Activated T-cell treated with anti-CD3 and anti-CD28 coated beads for 48 hours (primary cell): Measurements from ENCODE around the gene RCOR1.
"Not testable (repeated sequence)": the region's sequence is repeated elsewhere in the genome, so short reads cannot be mapped to it uniquely, and the experiment has no call there.

ENCODE experiments used
- DNase-seq: peaks from one replicate; pipeline ENCODE4 v3.0.0-alpha.2; 2020; ENCODE audit warnings: low read depth

RCOR1 gene

GRCh38 chr14:102629808-102630350 lies 37.4 kb downstream of the RCOR1 start:
- DNase-seq, result no peak

- DNase-seq, result no peak
Measured at GRCh38 chr14:102630405-102630804, 38.0 kb downstream of the RCOR1 start.

- DNase-seq, result no peak
Measured at GRCh38 chr14:102630881-102631280, 38.4 kb downstream of the RCOR1 start.

- DNase-seq, result no peak
Measured at GRCh38 chr14:102633906-102634595, 41.6 kb downstream of the RCOR1 start.

- DNase-seq, result not testable (repeated sequence)
Measured at GRCh38 chr14:102639611-102640010, 47.2 kb downstream of the RCOR1 start.

GRCh38 chr14:102644523-102644922 lies 52.1 kb downstream of the RCOR1 start:
- DNase-seq, result no peak

GRCh38 chr14:102645746-102646440 lies 53.4 kb downstream of the RCOR1 start:
- no peak for DNase-seq

- no peak for DNase-seq
Measured at GRCh38 chr14:102646615-102647014, 54.2 kb downstream of the RCOR1 start.

GRCh38 chr14:102652194-102652593 lies 59.7 kb downstream of the RCOR1 start:
- no peak for DNase-seq

GRCh38 chr14:102654298-102654697 lies 61.8 kb downstream of the RCOR1 start:
- DNase-seq, result peak; percentile 22

- DNase-seq, result no peak
Measured at GRCh38 chr14:102655137-102655536, 62.7 kb downstream of the RCOR1 start.

GRCh38 chr14:102659797-102660196 lies 67.3 kb downstream of the RCOR1 start:
- DNase-seq, result no peak

- no peak for DNase-seq
Measured at GRCh38 chr14:102661614-102662013, 69.2 kb downstream of the RCOR1 start.

- no peak for DNase-seq
Measured at GRCh38 chr14:102662636-102663430, 70.4 kb downstream of the RCOR1 start.

GRCh38 chr14:102663440-102663839 lies 71.0 kb downstream of the RCOR1 start:
- no peak for DNase-seq

- no peak for DNase-seq
Measured at GRCh38 chr14:102665621-102666020, 73.2 kb downstream of the RCOR1 start.

GRCh38 chr14:102666635-102667034 lies 74.2 kb downstream of the RCOR1 start:
- no peak for DNase-seq

- DNase-seq, result no peak
Measured at GRCh38 chr14:102667703-102668102, 75.3 kb downstream of the RCOR1 start.

GRCh38 chr14:102668291-102668873 lies 75.9 kb downstream of the RCOR1 start:
- DNase-seq, result no peak

- DNase-seq, result no peak
Measured at GRCh38 chr14:102671410-102671809, 79.0 kb downstream of the RCOR1 start.

- DNase-seq, result no peak
Measured at GRCh38 chr14:102672410-102672960, 80.0 kb downstream of the RCOR1 start.

- DNase-seq, result no peak
Measured at GRCh38 chr14:102675396-102675795, 82.9 kb downstream of the RCOR1 start.
